A375 (cell line): Measurements from ENCODE around the gene ZBTB14. TPM values are rescaled to one million over a fixed set of nuclear protein-coding genes. Genes with fewer than 3 reads are reported as not detected.

Source experiments
- total RNA-seq: library from RNA; depleted of rRNA; stranded (reverse); fragments of >200 nt; shearing (Covaris generic); gene quantifications from 2 replicates; pipeline ENCODE4 v1.2.3, GENCODE V29; 2014; rRNA removed

The ZBTB14 gene
- 4.8 and 5.1 TPM in 2 replicates for total RNA-seq

GRCh38 chr18:5295231-5295920, at the start of gene ZBTB14:
Gene ZBTB14 (minus strand): TSS chr18:5295726. CDS start chr18:5293246, 2,480 bp downstream.

Other genes starting within 250 kb of the ZBTB14 start
- gene AKAIN1, start 98.5 kb downstream of the ZBTB14 start, total RNA-seq, result not detected in 2 replicates
- gene EPB41L3, start 248.3 kb upstream of the ZBTB14 start, total RNA-seq, result 5.2 and 5.7 TPM in 2 replicates